D341Med (cell line): ENCODE measurements around the gene ADH7.
"Not testable (repeated sequence)": the region's sequence is repeated elsewhere in the genome, so short reads cannot be mapped to it uniquely, and the experiment has no call there.

Source experiments
- DNase-seq: peaks from one replicate; pipeline ENCODE4 v3.0.0; 2012; ENCODE audit warnings: low spot score

ADH7 gene

DNA sequence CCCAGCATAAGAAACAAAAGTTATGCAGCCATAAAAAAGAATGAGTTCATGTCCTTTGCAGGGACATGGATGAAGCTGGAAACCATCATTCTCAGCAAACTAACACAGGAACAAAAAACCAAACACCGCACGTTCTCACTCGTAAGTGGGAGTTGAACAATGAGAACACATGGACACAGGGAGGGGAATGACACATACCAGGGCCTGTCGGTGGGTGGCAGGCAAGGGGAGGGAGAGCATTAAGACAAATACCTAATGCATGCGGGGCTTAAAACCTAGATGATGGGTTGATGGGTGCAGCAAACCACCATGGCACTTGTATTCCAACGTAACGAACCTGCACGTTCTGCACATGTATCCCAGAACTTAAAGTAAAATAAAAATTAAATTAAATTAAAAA is 19.4 kb downstream of the ADH7 start:
- not testable (repeated sequence) for DNase-seq

DNA sequence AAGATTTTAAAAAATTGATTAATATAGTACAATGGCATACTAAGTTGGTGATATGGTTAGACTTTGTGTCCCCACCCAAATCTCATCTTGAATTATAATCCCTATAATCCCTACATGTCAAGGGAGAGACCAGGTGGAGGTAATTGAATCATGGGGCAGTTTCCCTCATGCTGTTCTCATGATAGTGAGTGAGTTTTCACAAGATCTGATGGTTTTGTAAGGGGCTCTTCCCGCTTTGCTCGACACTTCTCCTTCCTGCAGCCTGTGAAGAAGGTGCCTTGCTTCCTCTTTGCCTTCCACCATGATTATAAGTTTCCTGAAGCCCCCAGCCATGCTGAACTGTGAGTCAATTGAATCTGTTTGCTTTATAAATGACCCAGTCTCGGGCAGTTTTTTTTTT is 20.2 kb downstream of the ADH7 start:
- DNase-seq, result not testable (repeated sequence)

DNA sequence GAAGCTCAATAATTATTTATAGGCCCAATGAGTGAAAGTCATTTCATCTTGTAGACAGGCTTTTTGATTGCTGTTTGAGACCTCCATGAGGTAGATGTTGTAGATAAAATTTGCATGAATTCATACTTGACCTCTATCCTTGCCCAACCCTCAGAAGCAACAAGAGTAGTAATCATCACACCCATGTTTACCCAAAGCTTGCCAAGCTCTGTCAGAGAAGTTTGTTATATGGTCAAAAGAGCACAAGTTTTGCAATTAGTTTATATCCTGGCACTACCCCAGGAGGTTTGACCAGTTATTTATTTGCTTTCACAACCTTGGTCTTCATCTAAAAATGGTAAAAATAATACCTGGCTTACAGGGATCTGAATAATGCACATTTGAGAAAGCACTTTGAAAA is 20.7 kb downstream of the ADH7 start:
- DNase-seq, result no peak

DNA sequence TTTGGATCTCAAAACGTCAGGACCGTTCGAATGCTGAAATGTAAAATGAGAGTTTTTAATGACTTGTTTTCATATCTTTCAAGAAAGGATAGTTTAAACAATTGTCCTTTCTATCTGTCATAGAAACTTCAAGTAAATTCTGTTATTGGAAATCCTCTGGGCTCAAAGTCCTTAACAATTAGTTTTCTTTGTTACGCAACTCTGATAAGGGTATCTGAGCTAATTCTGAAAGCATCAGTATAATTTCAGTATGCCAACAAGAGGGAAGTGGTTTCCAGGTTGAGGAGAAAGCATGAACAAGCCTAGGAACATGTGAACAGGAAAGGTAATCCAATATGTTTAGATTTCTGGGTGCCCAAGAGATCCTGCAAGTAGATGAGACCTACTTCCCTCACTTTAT is 22.0 kb downstream of the ADH7 start:
- DNase-seq, result no peak

DNA sequence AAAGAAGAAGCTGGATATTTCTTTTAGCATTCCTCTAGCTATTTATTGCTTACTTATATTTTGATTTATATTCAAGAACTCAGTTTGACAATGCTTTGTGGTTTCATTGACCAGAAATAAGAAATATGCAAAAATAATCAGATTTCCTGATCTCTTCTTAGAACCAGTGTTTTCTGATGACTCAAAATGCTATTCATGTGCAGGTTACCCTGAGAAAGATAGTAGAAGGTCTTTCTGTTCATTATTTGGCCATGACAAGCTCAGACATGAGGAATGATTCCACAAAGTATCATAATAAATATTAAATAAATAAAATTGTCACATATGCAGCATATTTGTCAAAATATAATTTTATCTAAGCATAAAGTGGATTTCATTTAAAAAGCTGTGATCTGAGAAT is 24.1 kb downstream of the ADH7 start:
- DNase-seq, result no peak

DNA sequence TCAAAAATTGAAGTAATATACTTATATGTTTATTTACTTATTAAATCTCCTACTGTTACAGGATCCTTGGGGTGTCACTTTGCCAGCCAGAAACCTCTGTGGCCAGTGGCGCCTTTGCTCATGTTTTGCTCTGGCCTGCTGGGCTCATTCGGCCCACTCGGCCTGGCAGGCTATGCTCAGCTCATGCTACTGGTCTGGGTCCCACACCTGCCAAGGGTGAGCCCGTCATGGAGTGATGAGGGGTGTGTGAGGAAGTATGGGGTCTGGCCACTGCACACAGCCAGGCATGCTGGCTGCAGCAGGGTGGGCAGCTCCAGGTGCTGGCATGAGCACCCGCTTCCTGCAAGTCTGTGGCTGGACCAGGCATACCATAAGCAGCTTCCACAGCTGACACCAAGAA is 25.1 kb downstream of the ADH7 start:
- DNase-seq, result no peak

DNA sequence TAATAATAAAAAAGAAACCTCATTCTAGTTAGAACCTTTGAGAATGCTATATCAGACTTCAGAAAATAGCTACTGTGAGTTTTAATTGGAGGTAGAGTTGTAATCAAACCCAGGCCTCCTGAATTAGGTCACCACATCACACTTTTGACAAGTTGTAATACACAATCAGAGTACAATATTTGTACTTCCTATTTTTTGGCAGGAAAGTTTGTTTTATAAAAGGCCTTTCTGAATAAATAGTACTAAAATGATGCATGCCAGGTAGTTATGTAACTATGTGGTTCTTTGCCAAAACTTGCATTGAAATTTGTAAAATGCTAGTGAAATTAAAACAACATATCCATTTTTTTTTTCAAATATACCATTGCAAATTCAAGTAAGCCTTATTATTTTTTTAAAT is 26.8 kb downstream of the ADH7 start:
- DNase-seq, result no peak

DNA sequence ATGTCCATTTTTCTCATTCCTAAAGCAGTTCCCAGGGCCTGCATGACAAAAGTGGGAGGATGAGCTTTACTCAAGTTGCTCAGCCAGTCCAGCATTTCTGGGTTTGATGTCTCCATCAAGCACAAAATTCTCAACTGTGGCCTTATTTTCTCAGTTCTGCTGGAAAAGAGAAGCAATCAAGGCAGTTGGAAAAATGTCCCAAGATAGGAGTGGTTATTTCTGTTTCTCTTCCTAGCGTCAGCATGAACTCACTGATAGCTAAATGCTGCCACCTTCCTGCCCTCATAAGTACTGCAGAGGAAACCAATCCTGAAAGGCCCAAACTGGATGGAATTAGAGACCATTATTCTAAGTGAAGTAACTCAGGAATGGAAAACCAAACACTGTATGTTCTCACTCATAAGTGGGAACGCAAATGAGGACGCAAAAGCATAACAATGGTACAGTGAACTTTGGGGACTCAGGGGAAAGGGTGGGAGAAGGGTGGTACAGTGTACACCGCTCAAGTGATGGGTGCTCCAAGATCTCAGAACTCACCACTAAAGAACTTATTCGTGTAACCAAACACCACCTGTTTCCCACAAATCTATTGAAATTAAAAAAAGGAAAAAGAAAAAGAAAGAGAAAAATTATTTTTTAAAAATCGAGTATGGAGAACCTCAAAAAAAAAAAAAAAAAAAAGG is 29.6 kb downstream of the ADH7 start:
- peak; percentile 61 for DNase-seq

DNA sequence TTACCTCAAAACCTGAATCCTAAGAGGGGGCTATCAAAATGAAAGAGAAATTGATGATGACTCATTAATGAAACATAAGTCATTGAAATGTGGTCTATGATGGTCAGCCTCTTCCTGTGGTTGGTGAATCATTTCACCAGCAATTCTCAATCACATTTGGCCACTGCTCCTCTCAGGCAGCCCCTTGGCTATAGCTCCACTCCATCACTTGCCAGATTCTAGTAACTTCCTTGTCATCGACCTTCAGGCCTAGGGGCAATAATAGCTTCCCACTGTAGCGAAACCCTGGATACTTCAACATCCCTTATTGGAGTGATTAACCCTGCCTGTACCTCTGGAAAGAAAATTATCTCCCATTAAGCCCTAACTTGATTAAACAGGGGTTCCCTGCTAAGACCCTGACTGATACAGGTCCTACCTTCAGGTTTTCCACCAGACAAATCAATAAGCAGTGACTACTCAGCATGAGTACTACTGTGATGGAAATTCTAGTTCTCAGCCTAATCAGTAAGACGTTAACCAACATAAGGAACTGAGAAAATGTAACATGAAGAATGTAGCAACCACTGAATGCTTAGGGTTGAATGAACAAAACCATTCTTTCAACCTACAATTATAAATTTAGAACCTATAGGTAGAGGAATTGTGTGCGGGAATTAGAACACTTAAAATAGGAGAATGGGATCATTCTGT is 30.4 kb downstream of the ADH7 start:
- no peak for DNase-seq

DNA sequence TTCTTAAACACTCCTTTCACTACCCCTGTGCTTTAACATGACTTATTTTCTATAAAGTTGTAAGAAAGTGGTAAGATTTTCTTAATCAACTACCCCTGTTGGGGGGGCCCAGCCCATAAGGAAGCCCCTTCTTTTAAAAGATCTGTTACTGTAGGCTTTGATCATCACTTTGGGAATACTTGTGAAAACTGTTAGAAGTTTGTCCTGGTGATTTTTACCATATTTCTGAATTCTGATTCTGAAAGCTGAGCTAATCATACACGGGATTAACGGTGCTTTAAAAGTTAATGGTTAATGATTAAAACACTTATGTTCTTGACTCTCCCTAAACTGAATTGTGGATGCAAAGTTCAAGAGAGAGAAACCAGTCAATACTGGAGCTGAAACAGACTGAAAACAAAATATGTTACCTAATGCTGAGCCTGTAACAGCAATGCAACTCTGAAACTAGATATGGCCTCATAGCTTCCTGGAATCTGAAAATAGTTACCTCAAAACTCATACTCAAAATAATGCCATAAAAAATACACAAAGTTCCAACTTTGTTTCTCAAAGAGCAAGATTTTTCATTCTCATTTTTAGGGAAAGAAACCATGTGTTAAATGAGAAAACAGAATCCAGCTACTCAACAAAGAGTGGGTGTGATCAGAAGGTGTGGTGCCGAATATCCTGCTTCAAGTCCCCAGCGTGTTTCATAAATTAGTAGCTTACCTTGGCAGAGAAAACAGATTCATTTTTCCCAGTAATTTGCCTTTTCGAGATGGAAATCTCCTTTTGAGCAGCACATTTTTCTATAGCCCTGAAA is 31.6 kb downstream of the ADH7 start:
- no peak for DNase-seq

DNA sequence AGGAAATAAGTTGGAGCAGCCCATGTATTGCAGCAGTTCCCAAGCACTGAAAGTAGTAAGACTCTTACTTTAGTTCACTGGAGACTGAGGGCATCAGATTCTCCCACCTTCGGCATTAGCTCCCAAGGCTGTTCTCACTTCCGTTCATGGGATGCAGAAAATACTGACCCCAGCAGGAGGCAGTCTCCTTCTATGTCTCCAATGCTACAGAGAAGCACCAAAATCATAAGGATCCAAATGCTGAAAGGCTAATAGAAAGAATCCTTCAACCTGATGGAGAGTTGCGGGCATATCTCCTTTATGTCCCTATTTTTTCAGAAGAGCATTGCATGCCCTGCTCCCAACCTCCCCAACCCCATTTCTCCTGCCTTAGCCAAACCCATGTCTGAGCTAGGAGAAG is 32.4 kb downstream of the ADH7 start:
- no peak for DNase-seq

DNA sequence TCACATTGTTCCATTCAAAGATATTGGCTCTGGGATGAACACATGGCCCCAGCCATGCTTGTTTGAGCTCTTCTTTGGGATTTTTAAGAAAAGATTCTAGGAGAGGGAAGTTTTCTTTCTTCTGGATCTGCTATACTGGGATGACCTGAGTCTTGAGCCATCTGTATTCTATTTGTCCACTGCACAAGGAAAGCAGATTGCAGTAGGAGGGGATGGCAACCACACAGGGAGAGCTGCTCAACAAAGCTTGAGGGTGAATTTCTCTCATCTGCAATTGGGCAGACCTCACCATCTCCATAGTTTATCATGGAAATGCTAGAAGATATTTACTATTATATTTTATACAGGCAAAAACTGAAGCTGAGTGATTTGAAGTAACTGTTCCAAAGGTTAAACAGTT is 34.3 kb downstream of the ADH7 start:
- DNase-seq, result no peak

DNA sequence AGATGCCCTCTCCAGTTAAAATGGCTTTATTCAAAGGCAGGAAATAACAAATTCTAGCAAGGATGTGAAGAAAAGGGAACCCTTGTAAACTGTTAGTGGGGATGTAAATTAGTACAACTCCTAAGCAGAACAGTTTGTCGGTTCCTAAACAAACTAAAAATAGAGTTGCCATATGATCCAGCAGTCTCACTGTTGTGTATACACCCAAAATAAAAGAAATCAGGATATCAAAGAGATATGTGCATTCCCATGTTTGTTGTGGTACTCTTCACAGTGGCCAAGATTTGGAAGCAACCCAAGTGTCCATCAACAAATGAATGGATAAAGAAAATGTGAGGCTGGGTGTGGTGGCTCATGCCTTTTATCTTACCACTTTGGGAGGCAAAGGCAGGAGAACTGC is 36.1 kb downstream of the ADH7 start:
- no peak for DNase-seq

DNA sequence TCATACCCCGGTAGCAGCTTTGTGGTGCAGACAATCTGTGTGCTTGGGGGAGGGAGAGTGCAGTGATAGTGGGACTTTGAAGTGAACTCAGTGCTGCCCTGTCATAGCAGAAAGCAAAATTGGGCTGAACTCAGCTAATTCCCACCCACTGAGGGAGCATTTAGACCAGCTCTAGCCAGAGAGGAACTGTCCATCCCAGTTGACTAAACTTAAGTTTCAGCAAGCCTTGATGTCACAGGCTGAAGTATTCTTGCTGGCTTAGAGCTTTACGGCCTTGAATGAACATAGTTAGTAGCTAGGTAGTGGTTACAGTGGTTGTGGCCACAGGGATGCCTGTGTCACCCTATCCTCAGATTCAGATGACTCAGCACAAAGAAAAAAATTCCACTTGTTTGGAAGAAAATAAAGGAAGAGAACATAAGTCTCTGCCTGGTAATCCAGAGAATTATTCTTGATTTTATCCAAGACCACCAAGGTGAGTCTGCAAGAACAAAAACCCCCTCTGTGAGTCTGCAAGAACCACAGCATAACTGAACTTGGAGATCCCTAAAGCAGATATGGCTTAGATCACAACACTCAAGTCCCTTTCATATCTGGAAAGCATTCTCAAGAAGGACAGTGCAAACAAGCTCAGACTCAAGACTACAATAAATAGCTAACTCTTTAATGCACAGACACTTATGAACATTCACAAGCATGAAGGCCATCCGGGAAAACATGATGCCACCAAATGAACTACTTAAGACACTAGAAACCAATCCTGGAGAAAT is 39.4 kb downstream of the ADH7 start:
- DNase-seq, result no peak

DNA sequence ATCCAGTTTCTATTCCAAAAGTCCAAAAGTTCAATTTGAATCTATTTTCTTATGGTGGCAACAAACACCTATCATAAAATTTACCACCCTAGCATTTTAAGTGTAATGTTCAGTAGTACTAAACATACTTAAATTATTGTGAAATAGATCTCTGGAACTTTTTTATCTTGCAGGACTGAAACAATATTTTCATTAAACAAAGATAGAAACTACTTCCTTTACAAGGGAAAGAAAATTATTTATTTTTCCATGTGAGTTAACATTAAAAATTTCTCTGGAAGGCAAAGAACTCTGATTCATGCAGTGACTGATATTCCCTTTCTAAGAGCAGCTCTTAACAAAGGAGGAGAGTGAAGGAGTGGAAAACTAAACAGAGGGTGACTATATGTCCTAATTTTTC is 40.2 kb downstream of the ADH7 start:
- DNase-seq, result no peak

DNA sequence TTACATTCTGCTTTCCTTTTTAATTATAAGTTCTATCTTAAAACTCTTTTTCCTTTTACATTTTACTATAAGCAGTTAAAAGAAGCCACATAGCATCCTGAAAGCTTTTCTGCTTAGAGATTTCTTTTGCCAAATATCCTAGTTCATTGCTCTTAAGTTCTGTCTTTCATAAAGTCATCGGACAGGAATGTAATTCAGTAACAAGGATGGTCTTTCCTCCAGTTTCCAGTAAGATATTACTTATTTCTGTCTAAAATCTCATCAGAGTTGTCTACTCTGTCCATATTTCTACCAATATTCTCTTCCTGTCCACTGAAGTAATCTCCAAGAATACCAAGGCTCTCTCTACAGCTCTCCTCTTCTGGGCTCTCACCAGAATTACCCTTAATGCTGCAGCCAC is 45.1 kb downstream of the ADH7 start:
- DNase-seq, result no peak

DNA sequence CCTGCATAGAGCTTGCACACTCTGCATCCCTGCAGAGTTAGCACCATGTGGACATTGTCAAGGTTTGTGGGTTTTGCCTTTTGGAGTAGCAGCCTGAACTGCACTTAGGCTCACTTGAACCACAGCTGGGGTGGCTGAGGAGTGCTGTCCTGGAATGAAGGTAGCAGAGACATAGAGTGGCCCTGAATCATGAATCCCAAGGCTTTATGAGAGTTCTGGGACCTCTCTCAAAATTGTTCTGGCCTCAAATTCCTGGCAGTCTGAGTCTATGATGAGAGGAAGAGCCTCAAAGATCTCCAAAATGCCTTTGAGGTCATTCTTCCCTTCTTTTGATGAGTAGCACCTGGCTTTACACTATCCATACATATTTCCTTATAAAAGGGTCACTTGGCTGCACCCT is 45.5 kb downstream of the ADH7 start:
- no peak for DNase-seq

DNA sequence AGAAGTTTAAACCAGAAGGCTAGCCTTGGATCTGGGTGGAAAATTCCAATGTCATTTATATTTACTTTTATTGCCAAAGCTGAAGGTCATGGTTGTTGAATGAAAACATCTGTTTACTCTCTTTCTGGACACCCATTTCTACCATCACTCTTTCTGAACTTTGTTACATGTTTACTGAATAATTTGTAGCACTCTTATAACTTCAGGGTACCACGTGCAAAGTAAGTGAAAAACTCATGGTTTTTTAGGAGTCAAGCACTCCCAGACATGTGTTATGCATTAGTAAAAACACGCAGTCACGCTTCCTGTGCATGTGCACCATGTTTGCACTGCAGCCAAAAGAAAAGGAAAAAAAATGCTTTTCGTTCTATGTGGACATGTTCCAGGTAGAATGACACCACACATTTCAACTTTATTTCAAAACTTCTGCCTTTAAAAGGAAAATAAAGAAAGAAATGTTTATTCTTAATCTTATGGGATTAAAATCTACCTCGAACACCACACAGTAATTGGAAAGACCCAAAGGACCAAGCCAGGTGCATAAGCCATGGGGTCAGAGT is 51.2 kb downstream of the ADH7 start:
- DNase-seq, result no peak

DNA sequence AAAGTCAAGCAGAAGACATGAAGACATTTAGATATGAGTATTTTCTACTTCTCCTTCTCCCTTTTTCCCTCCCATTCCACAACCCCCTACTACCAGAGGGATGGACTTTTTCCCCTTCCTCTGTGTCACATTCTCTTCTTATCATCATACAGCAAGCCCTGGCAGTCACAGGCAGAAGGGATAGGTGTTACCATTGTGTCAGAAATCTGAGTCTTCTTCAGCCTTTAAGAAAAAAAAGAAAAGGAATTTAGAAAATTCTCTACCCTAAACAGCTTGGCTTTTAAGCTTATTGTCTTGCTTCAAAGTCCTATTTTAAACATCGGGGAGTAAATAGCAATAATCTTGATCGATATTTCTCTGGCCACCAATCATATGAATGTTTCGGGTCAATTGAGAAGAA is 51.7 kb downstream of the ADH7 start:
- no peak for DNase-seq

DNA sequence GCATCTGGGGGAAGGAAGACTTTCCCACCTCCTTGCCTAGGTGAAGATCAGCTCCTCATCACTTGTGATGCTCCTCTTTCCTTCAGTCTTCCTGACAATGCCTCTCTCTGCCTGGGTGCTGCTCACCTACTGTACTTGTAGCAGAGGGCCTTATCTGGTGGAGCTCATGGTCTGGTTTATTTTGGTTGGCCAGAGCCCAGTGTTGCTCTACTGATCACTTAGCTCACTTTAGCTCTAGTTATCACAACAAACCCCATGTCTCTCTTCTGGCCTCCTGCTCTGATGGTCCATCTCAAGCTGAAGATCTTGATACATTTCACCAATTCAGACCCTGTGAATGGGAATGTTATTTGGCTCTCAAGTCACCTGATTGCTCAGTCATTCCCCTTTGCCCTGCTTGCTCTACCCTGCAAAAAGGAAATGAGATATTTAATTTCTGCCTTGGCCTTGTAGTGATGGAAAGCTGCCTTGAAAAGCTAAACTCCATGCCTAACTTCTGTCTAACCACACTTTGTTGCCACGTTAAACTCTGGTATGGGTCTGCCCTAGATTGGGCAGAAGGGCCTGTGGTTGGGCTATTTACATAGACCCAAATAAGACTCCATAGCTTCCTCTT is 52.3 kb downstream of the ADH7 start:
- no peak for DNase-seq

DNA sequence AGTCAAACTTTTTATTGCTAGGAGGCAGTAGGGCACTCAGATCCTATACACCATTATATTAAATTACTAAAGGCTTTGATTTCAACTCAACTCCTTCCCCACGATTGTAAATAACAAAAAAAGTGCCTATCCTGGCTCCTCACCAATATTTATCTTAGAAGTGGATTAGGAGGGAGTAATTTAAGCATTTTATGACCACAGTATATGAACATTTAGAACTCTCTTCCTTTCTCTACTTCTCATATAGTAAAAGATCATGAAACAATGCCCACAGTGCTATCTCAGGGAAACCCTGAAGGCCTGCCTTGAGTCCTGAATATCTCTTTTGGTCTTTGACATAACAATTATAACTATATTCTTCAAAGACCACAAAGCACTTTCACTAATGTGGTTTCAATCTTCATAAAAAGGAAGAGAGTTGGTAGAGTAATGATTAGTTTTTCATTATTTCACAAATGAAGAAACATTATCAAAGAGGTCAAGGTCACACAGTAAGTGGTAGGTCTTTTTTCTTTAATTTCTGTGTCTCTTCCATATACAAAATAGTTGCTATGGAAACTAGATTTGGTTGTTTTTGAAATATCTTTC is 53.5 kb downstream of the ADH7 start:
- DNase-seq, result no peak
